PC-3 (cell line): ENCODE results near the gene TPPP.
"Not testable (repeated sequence)": the region's sequence is repeated elsewhere in the genome, so short reads cannot be mapped to it uniquely, and the experiment has no call there.

Experiments used
- CTCF ChIP-seq: fragments of 300-600 bp; sonication (generic); conservative IDR thresholded peaks from 2 replicates; pipeline ENCODE4 v1.5.1; 2017; ENCODE audit warnings: antibody characterized with exemption, low read depth, mild to moderate bottlenecking, low read length
- EZH2 ChIP-seq: fragments of 300-600 bp; sonication (generic); IDR thresholded peaks from one replicate; pipeline ENCODE4 v1.6.1; 2017; ENCODE audit warnings: antibody characterized with exemption, mild to moderate bottlenecking, low read length; ENCODE audit not compliant: unreplicated experiment

DNA sequence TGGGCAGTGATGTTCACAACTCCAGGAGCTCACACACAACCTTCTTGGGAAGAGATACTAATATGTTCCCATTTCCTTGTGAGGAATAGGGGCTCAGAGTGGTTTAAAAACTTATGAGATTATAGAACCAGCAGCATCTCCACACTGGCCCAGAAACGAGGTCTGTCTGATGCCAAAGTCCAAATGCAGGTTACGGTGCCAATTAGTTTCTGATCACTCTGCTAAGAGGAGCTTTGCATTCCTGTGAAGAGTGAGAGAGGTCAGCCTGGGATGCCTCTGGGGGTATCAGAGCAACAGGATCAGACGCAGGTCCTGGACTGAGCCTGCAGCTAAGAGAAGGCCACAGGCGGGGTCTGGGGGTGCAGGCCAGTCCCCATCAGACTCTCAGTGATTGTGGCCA lies 30.2 kb upstream of the TPPP start:
- not testable (repeated sequence) for TF ChIP-seq CTCF, EZH2
